Upper lobe of left lung (tissue), 6 donors: ENCODE results near the gene ZBTB16. TPM values are rescaled to one million over a fixed set of nuclear protein-coding genes. Genes with fewer than 3 reads are reported as not detected.

Source experiments
- ATAC-seq, 2 donors: fragments of 200-7000 bp; cut with Tn5 transposase; one replicate each; pipeline ENCODE4 v1.9.1; 2022; ENCODE audit warnings: mild to moderate bottlenecking in 2 of 2, moderate library complexity in 2 of 2; ENCODE audit not compliant: low FRiP score in 2 of 2
- DNase-seq, 2 donors: peaks; one replicate each; pipeline ENCODE4 v3.0.0-alpha.2; 2019 to 2020
- H3K27ac ChIP-seq, 4 donors: fragments of 200-600 bp; sonication (generic); one replicate each; pipeline ENCODE4 v1.5.1; 2016 to 2019
- H3K27me3 ChIP-seq, 4 donors: fragments of 200-600 bp; sonication (generic); one replicate each; pipeline ENCODE4 v1.5.1; 2017 to 2019
- H3K36me3 ChIP-seq, 4 donors: fragments of 200-600 bp; sonication (generic); one replicate each; pipeline ENCODE4 v1.5.1; 2016 to 2019
- H3K4me1 ChIP-seq, 4 donors: fragments of 200-600 bp; sonication (generic); one replicate each; pipeline ENCODE4 v1.5.1; 2018 to 2019
- H3K4me3 ChIP-seq, 4 donors: fragments of 200-600 bp; sonication (generic); one replicate each; pipeline ENCODE4 v1.5.1; 2017 to 2019; ENCODE audit warnings: mild to moderate bottlenecking in 2 of 4, moderate library complexity in 1 of 4
- H3K9me3 ChIP-seq, 4 donors: fragments of 200-600 bp; sonication (generic); one replicate each; pipeline ENCODE4 v1.5.1; 2018 to 2019
- CTCF ChIP-seq, 6 experiments: fragments of 450-650 bp in 4 of 6; fragments of 200-600 bp in 2 of 6; sonication (generic) in 2 of 6; IDR thresholded peaks; one replicate each; pipeline ENCODE4 v1.5.1; 2016 to 2019; ENCODE audit warnings: antibody characterized with exemption in 6 of 6
- EP300 ChIP-seq, 4 donors: sonication (generic); formaldehyde crosslinking; IDR thresholded peaks; one replicate each; pipeline ENCODE4 v1.5.1; 2017; ENCODE audit warnings: antibody characterized with exemption in 4 of 4, control low read depth in 2 of 4
- POLR2A ChIP-seq, 4 donors: fragments of 450-650 bp; IDR thresholded peaks; one replicate each; pipeline ENCODE4 v1.5.1; 2016 to 2017; ENCODE audit warnings: antibody characterized with exemption in 4 of 4, mild to moderate bottlenecking in 2 of 4
- POLR2AphosphoS5 ChIP-seq, 2 donors: sonication (generic); formaldehyde crosslinking; IDR thresholded peaks; one replicate each; pipeline ENCODE4 v1.5.1; 2017; ENCODE audit warnings: antibody characterized with exemption in 2 of 2
- WGBS, 2 donors: methylation state at CpG; one replicate each; pipeline ENCODE4 v1.1.5; 2017 to 2018; 5-methylcytosine and 5-hydroxymethylcytosine counted together
- total RNA-seq, 6 donors: library from RNA; depleted of rRNA in 4 of 6; stranded (reverse); fragments of >200 nt in 4 of 6; gene quantifications; one replicate each; pipeline versions ENCODE4 v1.1.0 to v1.2.1, GENCODE V29; 2016 to 2021
- donor health status: DM: no; HTN: no; CAD: no; lungs with moderate emphysema.
- donor health status: DM: no; HTN: yes; CAD: no; lungs with severe emphysema.

Gene ZBTB16
- total RNA-seq, 6 donors from 2014 or later = 110 to 584 (median 179) TPM

GRCh38 chr11:114150671-114151070, 91.2 kb downstream of the ZBTB16 start:
- Histone ChIP-seq H3K4me3 (no peak overlapping the region), H3K9me3 (no peaks in the 10 kb centered on the region), H3K4me1 (peaks cover 83 to 100% (median 93%) of the 10 kb centered on the region in 4 donors), H3K27me3 (no peaks in the 10 kb centered on the region), H3K36me3 (peaks cover 0 to 14% (median 0%) of the 10 kb centered on the region in 4 donors), H3K27ac (peak overlapping the region; percentile 8 to 99 (median 84))
- ATAC-seq = no peak
- WGBS, 2 donors = 61 to 80% methylated on average over 5 to 6 of the region's 6 CpGs
- TF ChIP-seq POLR2A (IDR thresholded peaks at IDR 0.05) = no peak
- TF ChIP-seq EP300 (IDR thresholded peaks at IDR 0.05) = no peak
- no peak for TF ChIP-seq POLR2AphosphoS5 (IDR thresholded peaks at IDR 0.05)
- no peak for TF ChIP-seq CTCF (IDR thresholded peaks at IDR 0.05)
- DNase-seq = no peak

DNA sequence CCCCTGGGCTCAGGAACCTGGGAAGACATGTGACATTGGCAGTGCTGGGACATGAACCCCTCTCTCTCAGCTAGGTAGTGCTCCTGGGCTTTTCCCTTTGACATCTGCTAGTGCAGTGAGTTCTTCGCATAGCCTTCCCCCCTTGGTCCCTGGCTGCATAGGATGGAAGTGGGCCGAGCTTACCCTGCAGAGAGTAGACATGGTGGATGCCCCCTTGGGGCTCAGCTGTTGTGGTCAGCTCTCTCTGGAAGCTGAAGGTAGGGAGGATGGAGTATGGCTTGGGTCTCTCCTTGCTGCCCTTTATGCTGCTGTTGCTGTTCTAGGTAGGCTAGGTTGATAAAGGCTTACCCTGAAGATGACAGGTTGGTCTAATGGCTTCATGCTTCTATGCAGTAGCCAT, 92.1 kb downstream of the ZBTB16 start:
- H3K27ac ChIP-seq = peak overlapping the region; percentile 6 to 99 (median 96)
- H3K36me3 ChIP-seq = peaks cover 5 to 21% (median 7%) of the 10 kb centered on the region in 4 donors
- no peak overlapping the region for H3K4me3 ChIP-seq
- 100% methylated on average over 2 of the region's 2 CpGs for WGBS, 2 donors
- DNase-seq (no peak), ATAC-seq (no peak)
- no peaks in the 10 kb centered on the region for H3K27me3 ChIP-seq
- no peaks in the 10 kb centered on the region for H3K9me3 ChIP-seq
- TF ChIP-seq POLR2A (IDR thresholded peaks at IDR 0.05) = no peak
- peaks cover 90 to 100% (median 94%) of the 10 kb centered on the region in 4 donors for H3K4me1 ChIP-seq

- Histone ChIP-seq H3K4me3 (no peak overlapping the region), H3K9me3 (no peaks in the 10 kb centered on the region), H3K27me3 (no peaks in the 10 kb centered on the region), H3K36me3 (peaks cover 9 to 27% (median 12%) of the 10 kb centered on the region in 4 donors), H3K4me1 (peaks cover 90 to 100% (median 94%) of the 10 kb centered on the region in 4 donors), H3K27ac (peak overlapping the region in 3 of 4 donors; percentile 95 to 99 (median 96))
- DNase-seq = no peak
- TF ChIP-seq CTCF (IDR thresholded peaks at IDR 0.05) (no peak), POLR2A (IDR thresholded peaks at IDR 0.05) (no peak), EP300 (IDR thresholded peaks at IDR 0.05) (no peak), POLR2AphosphoS5 (IDR thresholded peaks at IDR 0.05) (no peak)
- WGBS, 2 donors = 95 to 96% methylated on average over 3 of the region's 3 CpGs
- no peak for ATAC-seq
These were observed 92.7 kb downstream of the ZBTB16 start for GRCh38 chr11:114152162-114152561.

DNA sequence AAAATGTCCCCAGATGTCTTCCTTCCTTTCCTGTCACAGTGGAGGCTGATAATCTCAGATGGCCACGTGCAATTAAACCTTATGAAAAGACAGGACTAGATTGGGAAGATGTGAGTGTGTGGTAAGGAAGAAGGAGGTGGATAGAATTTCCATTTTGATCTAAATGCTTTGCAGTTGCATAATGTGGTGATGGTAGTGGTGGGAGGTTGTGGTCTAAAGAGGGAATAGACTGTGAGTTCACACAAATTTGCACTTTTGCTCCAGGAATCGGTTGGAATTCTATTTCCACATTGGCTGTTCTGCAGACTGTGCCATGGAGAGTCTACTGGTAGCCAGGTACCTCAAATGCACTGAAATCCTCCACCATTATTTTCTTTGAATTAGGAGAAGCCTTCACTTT, 93.3 kb downstream of the ZBTB16 start:
- Histone ChIP-seq H3K4me1 (peaks cover 89 to 100% (median 94%) of the 10 kb centered on the region in 4 donors), H3K36me3 (peaks cover 9 to 33% (median 15%) of the 10 kb centered on the region in 4 donors), H3K4me3 (no peak overlapping the region), H3K9me3 (no peaks in the 10 kb centered on the region), H3K27me3 (no peaks in the 10 kb centered on the region), H3K27ac (peak overlapping the region; percentile 95 to 99 (median 96))
- ATAC-seq (no peak), DNase-seq (no peak)
- 56 to 71% methylated on average over 2 of the region's 2 CpGs for WGBS, 2 donors
- TF ChIP-seq EP300 (IDR thresholded peaks at IDR 0.05) = no peak
- TF ChIP-seq CTCF (IDR thresholded peaks at IDR 0.05) = no peak
- TF ChIP-seq POLR2AphosphoS5 (IDR thresholded peaks at IDR 0.05) = no peak
- no peak for TF ChIP-seq POLR2A (IDR thresholded peaks at IDR 0.05)

- Histone ChIP-seq H3K36me3 (peaks cover 9 to 37% (median 16%) of the 10 kb centered on the region in 4 donors), H3K4me3 (no peak overlapping the region), H3K4me1 (peaks cover 90 to 100% (median 95%) of the 10 kb centered on the region in 4 donors), H3K9me3 (no peaks in the 10 kb centered on the region), H3K27ac (peak overlapping the region; percentile 95 to 99 (median 96)), H3K27me3 (no peaks in the 10 kb centered on the region)
- 77 to 94% methylated on average over 4 of the region's 4 CpGs for WGBS, 2 donors
- no peak for ATAC-seq
- DNase-seq = no peak
- TF ChIP-seq POLR2A (IDR thresholded peaks at IDR 0.05) (no peak), CTCF (IDR thresholded peaks at IDR 0.05) (no peak), EP300 (IDR thresholded peaks at IDR 0.05) (no peak), POLR2AphosphoS5 (IDR thresholded peaks at IDR 0.05) (no peak)
These were observed 93.7 kb downstream of the ZBTB16 start for GRCh38 chr11:114153224-114153623.
